Measurements from ENCODE around the gene OBP2A.
"Not testable (repeated sequence)": the region's sequence is repeated elsewhere in the genome, so short reads cannot be mapped to it uniquely, and the experiment has no call there.

Gene OBP2A

GRCh38 chr9:135526730-135527571 lies 19.0 kb upstream of the OBP2A start:
- DNase-seq = no peak

GRCh38 chr9:135528842-135529435 lies 17.0 kb upstream of the OBP2A start:
- not testable (repeated sequence) for DNase-seq

- DNase-seq = no peak
These were observed 15.8 kb upstream of the OBP2A start for GRCh38 chr9:135530146-135530545.

- DNase-seq = no peak
These were observed 14.8 kb upstream of the OBP2A start for GRCh38 chr9:135531096-135531495.

GRCh38 chr9:135533113-135533512 lies 12.8 kb upstream of the OBP2A start:
- DNase-seq = no peak

GRCh38 chr9:135533674-135534073 lies 12.3 kb upstream of the OBP2A start:
- no peak for DNase-seq

- not testable (repeated sequence) for DNase-seq
These were observed 11.7 kb upstream of the OBP2A start for GRCh38 chr9:135534192-135534711.

- DNase-seq = not testable (repeated sequence)
These were observed 11.1 kb upstream of the OBP2A start for GRCh38 chr9:135534826-135535225.

- DNase-seq = not testable (repeated sequence)
These were observed 10.3 kb upstream of the OBP2A start for GRCh38 chr9:135535631-135536030.

- DNase-seq = no peak
These were observed 9.7 kb upstream of the OBP2A start for GRCh38 chr9:135536216-135536615.

GRCh38 chr9:135543262-135543894 lies 2.5 kb upstream of the OBP2A start:
- DNase-seq = not testable (repeated sequence)

- DNase-seq = no peak
These were observed 818 bp upstream of the OBP2A start for GRCh38 chr9:135544981-135545635.

- DNase-seq = not testable (repeated sequence)
These were observed 1.1 kb downstream of the OBP2A start for GRCh38 chr9:135546792-135547617.

- DNase-seq = no peak
These were observed 2.1 kb downstream of the OBP2A start for GRCh38 chr9:135547756-135548736.

- DNase-seq = not testable (repeated sequence)
These were observed 3.8 kb downstream of the OBP2A start for GRCh38 chr9:135549478-135550343.

- DNase-seq = no peak
These were observed 4.5 kb downstream of the OBP2A start for GRCh38 chr9:135550344-135550918.

GRCh38 chr9:135551031-135551430 lies 5.1 kb downstream of the OBP2A start:
- no peak for DNase-seq

- DNase-seq = no peak
These were observed 5.5 kb downstream of the OBP2A start for GRCh38 chr9:135551456-135551855.

- DNase-seq = no peak
These were observed 6.2 kb downstream of the OBP2A start for GRCh38 chr9:135552021-135552697.

All from NCI-H146 (cell line).